Spleen (tissue), 7 donors: Measurements from ENCODE around the gene SUPT16H.

Source experiments
- POLR2A ChIP-seq, 3 donors: fragments of 450-650 bp; IDR thresholded peaks; one replicate each; pipeline ENCODE4 v1.5.1; 2017; ENCODE audit warnings: antibody characterized with exemption in 3 of 3, mild to moderate bottlenecking in 1 of 3
- TF ChIP-seq, protein P1 (sequence below), 11 experiments: fragments of 200-600 bp in 7 of 11; fragments of 450-650 bp in 4 of 11; sonication (generic) in 4 of 11; IDR thresholded peaks in 8 of 11; conservative IDR thresholded peaks in 3 of 11; 1 replicate in 7 of 11; 2 replicates in 4 of 11; pipeline versions ENCODE4 v1.4.0 to v1.8.0; 2016 to 2021; ENCODE audit warnings: antibody characterized with exemption in 11 of 11, inconsistent platforms in 4 of 11, mild to moderate bottlenecking in 1 of 11
- donor health status: DM: no; HTN: no; CAD: no; lungs with moderate emphysema.
- donor health status: DM: no; HTN: no; CAD: no.
- donor health status: DM: no; HTN: no; CAD: no.

DNA sequence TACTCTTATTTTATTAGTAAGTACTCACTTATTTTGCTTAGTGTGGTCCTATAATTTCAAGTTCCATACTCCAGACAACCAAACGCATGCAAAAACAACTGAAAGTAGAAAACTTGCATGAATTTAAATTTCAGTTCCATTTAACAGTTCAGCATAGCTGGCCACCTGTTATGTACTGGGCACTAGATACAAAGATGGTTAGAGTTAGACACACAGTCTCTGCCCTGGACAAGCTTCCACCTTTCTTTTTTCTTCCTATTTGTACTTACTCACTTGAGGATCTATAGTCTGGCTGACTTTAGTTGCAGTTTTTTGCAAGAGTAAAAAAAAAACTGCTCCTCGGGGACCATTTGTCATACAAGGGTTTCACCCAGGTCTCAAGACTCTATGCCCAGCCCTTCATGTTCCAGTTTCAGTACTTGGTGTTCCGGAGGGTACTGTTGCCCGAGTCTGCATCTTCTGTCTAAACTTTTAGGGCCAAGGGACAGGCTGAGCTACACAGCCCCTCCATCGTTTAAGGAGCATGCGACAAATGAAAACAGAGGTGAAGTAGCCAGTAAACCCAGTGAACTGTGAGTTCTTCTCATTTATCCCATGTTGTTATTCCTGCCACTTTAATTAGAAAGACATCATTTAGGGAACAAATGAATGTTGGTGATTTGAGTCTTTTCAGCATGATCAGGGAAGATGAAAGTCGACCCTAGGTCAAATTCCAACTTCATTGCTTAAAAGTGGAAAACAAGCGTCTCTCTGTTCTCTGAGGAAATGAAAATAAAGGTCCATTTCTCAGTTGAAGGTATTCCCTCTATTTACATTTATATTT lies 81.6 kb downstream of the SUPT16H start:
- no peak for TF ChIP-seq POLR2A (IDR thresholded peaks at IDR 0.05)
- TF ChIP-seq, protein P1, sequence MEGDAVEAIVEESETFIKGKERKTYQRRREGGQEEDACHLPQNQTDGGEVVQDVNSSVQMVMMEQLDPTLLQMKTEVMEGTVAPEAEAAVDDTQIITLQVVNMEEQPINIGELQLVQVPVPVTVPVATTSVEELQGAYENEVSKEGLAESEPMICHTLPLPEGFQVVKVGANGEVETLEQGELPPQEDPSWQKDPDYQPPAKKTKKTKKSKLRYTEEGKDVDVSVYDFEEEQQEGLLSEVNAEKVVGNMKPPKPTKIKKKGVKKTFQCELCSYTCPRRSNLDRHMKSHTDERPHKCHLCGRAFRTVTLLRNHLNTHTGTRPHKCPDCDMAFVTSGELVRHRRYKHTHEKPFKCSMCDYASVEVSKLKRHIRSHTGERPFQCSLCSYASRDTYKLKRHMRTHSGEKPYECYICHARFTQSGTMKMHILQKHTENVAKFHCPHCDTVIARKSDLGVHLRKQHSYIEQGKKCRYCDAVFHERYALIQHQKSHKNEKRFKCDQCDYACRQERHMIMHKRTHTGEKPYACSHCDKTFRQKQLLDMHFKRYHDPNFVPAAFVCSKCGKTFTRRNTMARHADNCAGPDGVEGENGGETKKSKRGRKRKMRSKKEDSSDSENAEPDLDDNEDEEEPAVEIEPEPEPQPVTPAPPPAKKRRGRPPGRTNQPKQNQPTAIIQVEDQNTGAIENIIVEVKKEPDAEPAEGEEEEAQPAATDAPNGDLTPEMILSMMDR (IDR thresholded peaks at IDR 0.05 in 8 of 11, conservative IDR thresholded peaks at IDR 0.05 in 3 of 11), result no peak
